Testis (tissue), 3 donors: ENCODE results near the gene ADAMTS15. TPM values are rescaled to one million over a fixed set of nuclear protein-coding genes. Genes with fewer than 3 reads are reported as not detected.

ENCODE experiments used
- DNase-seq: peaks from one replicate; pipeline ENCODE4 v3.0.0-alpha.2; 2019
- H3K27ac ChIP-seq, 2 donors: fragments of 200-600 bp; sonication (generic); one replicate each; pipeline ENCODE4 v1.5.1; 2019
- H3K27me3 ChIP-seq: fragments of 200-600 bp; sonication (generic); one replicate; pipeline ENCODE4 v1.5.1; 2019
- H3K36me3 ChIP-seq: fragments of 200-600 bp; sonication (generic); one replicate; pipeline ENCODE4 v1.5.1; 2017; ENCODE audit warnings: low read depth; ENCODE audit errors: missing control alignments
- H3K4me1 ChIP-seq: fragments of 200-600 bp; sonication (generic); one replicate; pipeline ENCODE4 v1.5.1; 2019
- H3K4me3 ChIP-seq, 2 donors: fragments of 200-600 bp; sonication (generic); one replicate each; pipeline ENCODE4 v1.5.1; 2017 to 2019
- H3K9me3 ChIP-seq: fragments of 200-600 bp; sonication (generic); one replicate; pipeline ENCODE4 v1.5.1; 2017
- POLR2A ChIP-seq: fragments of 450-650 bp; IDR thresholded peaks from one replicate; pipeline ENCODE4 v1.6.1; 2017; ENCODE audit warnings: antibody characterized with exemption, mild to moderate bottlenecking, moderate library complexity
- WGBS, 2 donors: methylation state at CpG; one replicate each; pipeline ENCODE4 v1.1.5; 2018; 5-methylcytosine and 5-hydroxymethylcytosine counted together
- intact Hi-C: fragments of 100-400 bp; cut with DNase I; formaldehyde crosslinking; loops from one replicate; pipeline ENCODE4 v1.15.1; 2023; ENCODE audit warnings: low total_unique reads
- polyA plus RNA-seq: library from polyadenylated mRNA; stranded (reverse); fragments of 350-450 nt; fragmentation: Illumina TruSeq; extraction: RNeasy Lipid Tissue Mini Kit (QIAGEN cat#74804); gene quantifications from one replicate; pipeline ENCODE4 v1.2.3, GENCODE V29; 2014; ENCODE audit warnings: low read depth, low replicate concordance; ENCODE audit not compliant: insufficient read depth
- total RNA-seq, 2 donors: library from RNA; depleted of rRNA; stranded (reverse); fragments of >200 nt; gene quantifications; one replicate each; pipeline ENCODE4 v1.2.3, GENCODE V29; 2016
- TF ChIP-seq, protein P1 (sequence below), 3 experiments: fragments of 450-650 bp in 2 of 3; fragments of 200-600 bp in 1 of 3; sonication (generic) in 1 of 3; IDR thresholded peaks; one replicate each; pipeline ENCODE4 v1.5.1; 2016 to 2019; ENCODE audit warnings: antibody characterized with exemption in 3 of 3, mild to moderate bottlenecking in 2 of 3, moderate library complexity in 1 of 3

Gene ADAMTS15
- total and polyA plus RNA-seq, 3 donors from 2014 or later, result 2.7 to 5.7 (median 2.8) TPM

- DNase-seq, result no peak
- TF ChIP-seq, protein P1, sequence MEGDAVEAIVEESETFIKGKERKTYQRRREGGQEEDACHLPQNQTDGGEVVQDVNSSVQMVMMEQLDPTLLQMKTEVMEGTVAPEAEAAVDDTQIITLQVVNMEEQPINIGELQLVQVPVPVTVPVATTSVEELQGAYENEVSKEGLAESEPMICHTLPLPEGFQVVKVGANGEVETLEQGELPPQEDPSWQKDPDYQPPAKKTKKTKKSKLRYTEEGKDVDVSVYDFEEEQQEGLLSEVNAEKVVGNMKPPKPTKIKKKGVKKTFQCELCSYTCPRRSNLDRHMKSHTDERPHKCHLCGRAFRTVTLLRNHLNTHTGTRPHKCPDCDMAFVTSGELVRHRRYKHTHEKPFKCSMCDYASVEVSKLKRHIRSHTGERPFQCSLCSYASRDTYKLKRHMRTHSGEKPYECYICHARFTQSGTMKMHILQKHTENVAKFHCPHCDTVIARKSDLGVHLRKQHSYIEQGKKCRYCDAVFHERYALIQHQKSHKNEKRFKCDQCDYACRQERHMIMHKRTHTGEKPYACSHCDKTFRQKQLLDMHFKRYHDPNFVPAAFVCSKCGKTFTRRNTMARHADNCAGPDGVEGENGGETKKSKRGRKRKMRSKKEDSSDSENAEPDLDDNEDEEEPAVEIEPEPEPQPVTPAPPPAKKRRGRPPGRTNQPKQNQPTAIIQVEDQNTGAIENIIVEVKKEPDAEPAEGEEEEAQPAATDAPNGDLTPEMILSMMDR (IDR thresholded peaks at IDR 0.05), result no peak
- no peak for TF ChIP-seq POLR2A
- H3K27ac ChIP-seq, result no peak overlapping the region
- H3K4me1 ChIP-seq, result peaks cover 9% of the 10 kb centered on the region
- H3K36me3 ChIP-seq, result no peaks in the 10 kb centered on the region
- H3K9me3 ChIP-seq, result no peaks in the 10 kb centered on the region
- H3K4me3 ChIP-seq, result no peak overlapping the region
- intact Hi-C loops, result loop anchor here (10.0 kb wide), 1 partner anchor 214 kb away; no protein-coding TSS in a partner anchor
- 62 to 75% methylated on average over 2 of the region's 2 CpGs for WGBS, 2 donors
- H3K27me3 ChIP-seq, result no peaks in the 10 kb centered on the region
Observed at GRCh38 chr11:130429120-130429681, 19.2 kb upstream of the ADAMTS15 start.

GRCh38 chr11:130429983-130430382 is 18.5 kb upstream of the ADAMTS15 start:
- Histone ChIP-seq H3K4me1 (peaks cover 9% of the 10 kb centered on the region), H3K4me3 (no peak overlapping the region), H3K36me3 (no peaks in the 10 kb centered on the region), H3K27ac (no peak overlapping the region), H3K9me3 (no peaks in the 10 kb centered on the region), H3K27me3 (no peaks in the 10 kb centered on the region)
- DNase-seq, result no peak
- TF ChIP-seq, protein P1 (IDR thresholded peaks at IDR 0.05), result no peak
- no peak for TF ChIP-seq POLR2A
- intact Hi-C loops, result loop anchor here (10.0 kb wide), 1 partner anchor 215 kb away; no protein-coding TSS in a partner anchor
- 44 to 46% methylated on average over 3 of the region's 3 CpGs for WGBS, 2 donors

GRCh38 chr11:130431331-130431773 is 17.1 kb upstream of the ADAMTS15 start:
- Histone ChIP-seq H3K4me3 (no peak overlapping the region), H3K27ac (no peak overlapping the region), H3K4me1 (peaks cover 14% of the 10 kb centered on the region), H3K36me3 (no peaks in the 10 kb centered on the region), H3K27me3 (no peaks in the 10 kb centered on the region), H3K9me3 (no peaks in the 10 kb centered on the region)
- intact Hi-C loops, result no loop called here
- peak; percentile 89 for DNase-seq
- 21 to 26% methylated on average over 8 to 10 of the region's 10 CpGs for WGBS, 2 donors
- TF ChIP-seq, protein P1 (IDR thresholded peaks at IDR 0.05), result peak; percentile 43 to 77 (median 74)
- no peak for TF ChIP-seq POLR2A

- H3K27me3 ChIP-seq, result no peaks in the 10 kb centered on the region
- WGBS, 2 donors, result 61 to 70% methylated on average over 3 of the region's 3 CpGs
- no peaks in the 10 kb centered on the region for H3K36me3 ChIP-seq
- no peak overlapping the region for H3K27ac ChIP-seq
- no peak for TF ChIP-seq POLR2A
- TF ChIP-seq, protein P1 (IDR thresholded peaks at IDR 0.05), result no peak
- intact Hi-C loops, result loop anchor here (2.0 kb wide), 1 partner anchor 429 kb away; no protein-coding TSS in a partner anchor
- H3K4me1 ChIP-seq, result peaks cover 14% of the 10 kb centered on the region
- H3K4me3 ChIP-seq, result no peak overlapping the region
- DNase-seq, result no peak
- H3K9me3 ChIP-seq, result no peaks in the 10 kb centered on the region
Observed at GRCh38 chr11:130431801-130432200, 16.6 kb upstream of the ADAMTS15 start.

DNA sequence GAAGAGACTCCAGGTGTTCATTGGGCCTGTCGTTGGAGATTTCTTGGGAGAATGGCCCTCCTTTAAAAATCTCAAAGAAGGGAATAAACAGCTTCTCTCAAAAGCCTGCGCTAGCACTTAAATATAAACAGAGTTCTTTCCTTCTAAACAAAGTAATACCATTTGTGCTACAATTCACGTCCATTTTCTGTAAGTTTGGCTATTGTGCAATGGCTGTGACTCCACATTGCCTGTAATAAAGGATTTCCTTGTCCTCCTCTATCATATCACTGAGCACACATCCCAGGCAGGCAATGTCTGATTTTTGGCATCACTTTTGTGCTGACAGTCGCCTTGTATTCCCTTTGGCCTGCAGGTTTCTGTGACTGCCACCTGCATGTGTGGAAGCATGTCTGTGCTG is 15.1 kb upstream of the ADAMTS15 start:
- Histone ChIP-seq H3K36me3 (no peaks in the 10 kb centered on the region), H3K4me1 (peaks cover 10% of the 10 kb centered on the region), H3K27me3 (no peaks in the 10 kb centered on the region), H3K4me3 (no peak overlapping the region), H3K9me3 (no peaks in the 10 kb centered on the region), H3K27ac (no peak overlapping the region)
- no peak for DNase-seq
- TF ChIP-seq, protein P1 (IDR thresholded peaks at IDR 0.05), result no peak
- TF ChIP-seq POLR2A, result no peak
- intact Hi-C loops, result loop anchor here (2.0 kb wide), 1 partner anchor 427 kb away; no protein-coding TSS in a partner anchor
- WGBS, 2 donors, result 83 to 89% methylated on average over 4 of the region's 4 CpGs
